ENCODE data around the gene MYO5C.

GRCh38 chr15:52240166-52240565 lies 55.4 kb downstream of the MYO5C start:
- TF ChIP-seq CTCF (IDR thresholded peaks at IDR 0.05) (no peak), EP300 (IDR thresholded peaks at IDR 0.05; ENCODE audit: low read depth) (no peak)

Data from transverse colon (tissue), 3 donors.